Nephron (organoid): ENCODE data around the gene TBX3.

Experiments used
- H3K27ac Mint-ChIP-seq, 3 experiments: 2 replicates each; pipeline ENCODE4 v1.8.0; 2020; ENCODE audit warnings: mixed read lengths in 3 of 3, mild to moderate bottlenecking in 2 of 3, moderate library complexity in 1 of 3
- H3K27me3 Mint-ChIP-seq: 2 replicates; pipeline ENCODE4 v1.8.0; 2021; ENCODE audit warnings: low read depth, mild to moderate bottlenecking, moderate library complexity, mixed read lengths
- H3K36me3 Mint-ChIP-seq: 2 replicates; pipeline ENCODE4 v1.8.0; 2020; ENCODE audit warnings: low read depth, mixed read lengths
- H3K4me1 Mint-ChIP-seq: 2 replicates; pipeline ENCODE4 v1.8.0; 2020; ENCODE audit warnings: mixed read lengths
- H3K4me3 Mint-ChIP-seq, 3 experiments: 2 replicates each; pipeline ENCODE4 v1.8.0; 2020; ENCODE audit warnings: mild to moderate bottlenecking in 3 of 3, mixed read lengths in 3 of 3, moderate library complexity in 2 of 3
- H3K9me3 Mint-ChIP-seq: 2 replicates; pipeline ENCODE4 v1.8.0; 2020; ENCODE audit warnings: mixed read lengths
- CTCF ChIP-seq, 3 experiments: fragments of 200-600 bp; sonication (generic); IDR thresholded peaks; one replicate each; pipeline ENCODE4 v1.5.0; 2021; ENCODE audit warnings: antibody characterized with exemption in 3 of 3; ENCODE audit not compliant: unreplicated experiment in 3 of 3

Gene TBX3

GRCh38 chr12:114666746-114667668 lies 17.0 kb downstream of the TBX3 start:
- peak overlapping the region; percentile 86 to 94 (median 87) for H3K4me3 Mint-ChIP-seq
- peaks cover 54% of the 10 kb centered on the region for H3K4me1 Mint-ChIP-seq
- H3K9me3 Mint-ChIP-seq: no peaks in the 10 kb centered on the region
- peak overlapping the region in 2 of 3 experiments; percentile 93 to 98 for H3K27ac Mint-ChIP-seq
- no peak for TF ChIP-seq CTCF (IDR thresholded peaks at IDR 0.05; ENCODE audit: unreplicated experiment in 3 of 3)
- peaks cover 88% of the 10 kb centered on the region for H3K27me3 Mint-ChIP-seq
- H3K36me3 Mint-ChIP-seq: peaks cover 4% of the 10 kb centered on the region

GRCh38 chr12:114665411-114666260 lies 18.3 kb downstream of the TBX3 start:
- H3K27me3 Mint-ChIP-seq: peaks cover 80% of the 10 kb centered on the region
- H3K4me3 Mint-ChIP-seq: peak overlapping the region; percentile 53 to 72 (median 65)
- peak overlapping the region in 2 of 3 experiments; percentile 78 to 98 for H3K27ac Mint-ChIP-seq
- H3K9me3 Mint-ChIP-seq: no peaks in the 10 kb centered on the region
- peaks cover 42% of the 10 kb centered on the region for H3K4me1 Mint-ChIP-seq
- no peaks in the 10 kb centered on the region for H3K36me3 Mint-ChIP-seq
- TF ChIP-seq CTCF (IDR thresholded peaks at IDR 0.05; ENCODE audit: unreplicated experiment in 3 of 3): no peak

- H3K36me3 Mint-ChIP-seq: no peaks in the 10 kb centered on the region
- no peak for TF ChIP-seq CTCF (IDR thresholded peaks at IDR 0.05; ENCODE audit: unreplicated experiment in 3 of 3)
- no peak overlapping the region for H3K27ac Mint-ChIP-seq
- peaks cover 34% of the 10 kb centered on the region for H3K4me1 Mint-ChIP-seq
- peaks cover 71% of the 10 kb centered on the region for H3K27me3 Mint-ChIP-seq
- no peaks in the 10 kb centered on the region for H3K9me3 Mint-ChIP-seq
- H3K4me3 Mint-ChIP-seq: peak overlapping the region; percentile 65 to 75 (median 68)
Observed at GRCh38 chr12:114664651-114665320, 19.2 kb downstream of the TBX3 start.

GRCh38 chr12:114662512-114663177 lies 21.3 kb downstream of the TBX3 start:
- peak; percentile 96 to 98 (median 97) for TF ChIP-seq CTCF (IDR thresholded peaks at IDR 0.05; ENCODE audit: unreplicated experiment in 3 of 3)

GRCh38 chr12:114661245-114661644 lies 22.7 kb downstream of the TBX3 start:
- H3K4me3 Mint-ChIP-seq: no peak overlapping the region

More at GRCh38 chr12:114662512-114663177, 21.3 kb downstream of the TBX3 start:
- no peak overlapping the region for H3K4me3 Mint-ChIP-seq
- H3K9me3 Mint-ChIP-seq: no peaks in the 10 kb centered on the region
- no peaks in the 10 kb centered on the region for H3K36me3 Mint-ChIP-seq
- H3K27ac Mint-ChIP-seq: no peak overlapping the region
- peaks cover 29% of the 10 kb centered on the region for H3K4me1 Mint-ChIP-seq
- H3K27me3 Mint-ChIP-seq: peaks cover 68% of the 10 kb centered on the region

More at GRCh38 chr12:114661245-114661644, 22.7 kb downstream of the TBX3 start:
- Mint-ChIP-seq H3K9me3 (no peaks in the 10 kb centered on the region), H3K27ac (no peak overlapping the region), H3K27me3 (peaks cover 65% of the 10 kb centered on the region), H3K36me3 (no peaks in the 10 kb centered on the region), H3K4me1 (peaks cover 21% of the 10 kb centered on the region)
- no peak for TF ChIP-seq CTCF (IDR thresholded peaks at IDR 0.05; ENCODE audit: unreplicated experiment in 3 of 3)
